Endothelial cell of umbilical vein (primary cell): ENCODE results near the gene UVRAG. TPM values are rescaled to one million over a fixed set of nuclear protein-coding genes. Genes with fewer than 3 reads are reported as not detected.

Experiments used
- BruUV-seq: library from RNA; stranded (reverse); fragments of 400-500 nt; replicated peaks from 2 replicates; lab custom pipeline; 2021; lab: Mats Ljungman, UMichigan
- CTCF ChIA-PET: fragments of 300-600, 350-600 bp; sonication (Branson Sonifier 250); formaldehyde crosslinking; loops from one replicate; lab custom pipeline; 2021; ENCODE audit warnings: antibody characterized with exemption, inconsistent platforms; lab: Charles Lee
- POLR2A ChIA-PET: fragments of 300-600, 350-600 bp; sonication (Branson Sonifier 250); formaldehyde crosslinking; loops from one replicate; lab custom pipeline; 2021; ENCODE audit warnings: antibody characterized with exemption, inconsistent platforms; lab: Charles Lee
- DNase-seq: peaks from one replicate; pipeline ENCODE4 v3.0.0-alpha.2; 2011; ENCODE audit warnings: low read depth, low spot score
- FAIRE-seq: peaks from 2 replicates; lab custom pipeline; 2011; peaks lifted over from hg19 to GRCh38; lab: Jason Lieb, UNC
- H2AFZ ChIP-seq: 2 replicates; pipeline ENCODE4 v1.6.0; 2012; ENCODE audit warnings: low read depth, low read length, control low read depth, inconsistent platforms
- H3K27ac ChIP-seq: 2 replicates; pipeline ENCODE4 v1.5.1; 2011; ENCODE audit warnings: low read depth, mild to moderate bottlenecking, control low read depth, low read length, moderate library complexity; ENCODE audit not compliant: insufficient read depth
- H3K27me3 ChIP-seq, 2 experiments: 2 replicates each; pipeline versions ENCODE4 v1.6.0 to v1.6.1; 2011; ENCODE audit warnings: low read length in 2 of 2, mixed read lengths in 1 of 2; ENCODE audit not compliant: control insufficient read depth in 2 of 2, insufficient read depth in 2 of 2
- H3K36me3 ChIP-seq, 2 experiments: 2 replicates in 1 of 2; 3 replicates in 1 of 2; pipeline ENCODE4 v1.5.1; 2011; ENCODE audit warnings: low read length in 2 of 2, mild to moderate bottlenecking in 1 of 2, moderate library complexity in 1 of 2; ENCODE audit not compliant: control insufficient read depth in 2 of 2, insufficient read depth in 2 of 2; ENCODE audit errors: extremely low read depth in 1 of 2
- H3K4me1 ChIP-seq: 3 replicates; pipeline ENCODE4 v1.5.1; 2011; ENCODE audit warnings: mild to moderate bottlenecking, low read length; ENCODE audit not compliant: control insufficient read depth, insufficient read depth; ENCODE audit errors: extremely low read depth
- H3K4me2 ChIP-seq: 2 replicates; pipeline ENCODE4 v1.6.1; 2011; ENCODE audit warnings: low read length, control low read depth, mixed read lengths; ENCODE audit not compliant: insufficient read depth
- H3K4me3 ChIP-seq, 3 experiments: fragments of 200-600 bp in 1 of 3; sonication (generic), shearing (Covaris generic) in 1 of 3; replicated peaks in 1 of 3; 2 replicates each; pipeline ENCODE4 v1.5.1; 2011 to 2016; ENCODE audit warnings: control low read depth in 3 of 3, low read length in 3 of 3, mild to moderate bottlenecking in 2 of 3, inconsistent platforms in 1 of 3, low read depth in 1 of 3, moderate library complexity in 1 of 3; ENCODE audit not compliant: insufficient read depth in 1 of 3
- H3K79me2 ChIP-seq: 2 replicates; pipeline ENCODE4 v1.6.0; 2012; ENCODE audit warnings: low read length, inconsistent platforms; ENCODE audit not compliant: control insufficient read depth, insufficient read depth
- H3K9ac ChIP-seq: replicated peaks from 2 replicates; pipeline ENCODE3; 2011; ENCODE audit warnings: low read length, control low read depth; ENCODE audit not compliant: insufficient read depth; ENCODE audit errors: extremely low read depth
- H3K9me1 ChIP-seq: replicated peaks from 3 replicates; pipeline ENCODE4 v1.6.0; 2011; ENCODE audit warnings: mild to moderate bottlenecking, low read length; ENCODE audit not compliant: control insufficient read depth, insufficient read depth; ENCODE audit errors: extremely low read depth
- H3K9me3 ChIP-seq: replicated peaks from 2 replicates; pipeline ENCODE4 v1.5.1; 2012; ENCODE audit warnings: low read length, inconsistent platforms; ENCODE audit not compliant: control insufficient read depth, insufficient read depth
- H4K20me1 ChIP-seq: replicated peaks from 2 replicates; pipeline ENCODE3; 2011; ENCODE audit warnings: mild to moderate bottlenecking, low read length; ENCODE audit not compliant: control insufficient read depth, insufficient read depth; ENCODE audit errors: extremely low read depth
- CTCF ChIP-seq, 2 donors: IDR thresholded peaks; 1 replicate in 1 of 2; 2 replicates in 1 of 2; pipeline ENCODE4 v1.5.1; 2011; ENCODE audit warnings: low read length in 2 of 2, mild to moderate bottlenecking in 2 of 2, moderate library complexity in 2 of 2, control low read depth in 1 of 2, inconsistent platforms in 1 of 2, low read depth in 1 of 2; ENCODE audit not compliant: insufficient read depth in 1 of 2; ENCODE audit errors: extremely low read depth in 1 of 2
- EZH2 ChIP-seq: IDR thresholded peaks from 2 replicates; pipeline ENCODE4 v1.6.1; 2012; ENCODE audit warnings: borderline replicate concordance, low read depth, mild to moderate bottlenecking, moderate library complexity, low read length, inconsistent platforms; ENCODE audit not compliant: severe bottlenecking
- FOS ChIP-seq: IDR thresholded peaks from 2 replicates; pipeline ENCODE4 v1.6.1; 2011; ENCODE audit warnings: mild to moderate bottlenecking, low read length, moderate library complexity, borderline replicate concordance; ENCODE audit not compliant: insufficient read depth
- GATA2 ChIP-seq: IDR thresholded peaks from 2 replicates; pipeline ENCODE4 v1.7.0; 2011; ENCODE audit warnings: low read depth, mild to moderate bottlenecking, moderate library complexity, mixed read lengths, low read length; ENCODE audit not compliant: insufficient read length, insufficient read depth
- JUN ChIP-seq: IDR thresholded peaks from 2 replicates; pipeline ENCODE4 v1.6.1; 2011; ENCODE audit warnings: borderline replicate concordance, low read depth; ENCODE audit not compliant: insufficient read length, insufficient read depth
- MAX ChIP-seq: IDR thresholded peaks from 2 replicates; pipeline ENCODE4 v1.6.1; 2011; ENCODE audit not compliant: insufficient read depth, insufficient read length
- MYC ChIP-seq: IDR thresholded peaks from one replicate; pipeline ENCODE4 v1.6.1; 2011; ENCODE audit warnings: mild to moderate bottlenecking, low read depth, low read length
- POLR2A ChIP-seq: IDR thresholded peaks from 2 replicates; pipeline ENCODE4 v1.6.1; 2012; ENCODE audit warnings: low read depth, mild to moderate bottlenecking, control low read depth, low read length
- POLR2AphosphoS5 ChIP-seq: IDR thresholded peaks from 2 replicates; pipeline ENCODE4 v1.6.1; 2012; ENCODE audit warnings: low read depth, mild to moderate bottlenecking, control low read depth, low read length, moderate library complexity; ENCODE audit not compliant: insufficient read depth
- dilution Hi-C: fragments of 300-500 bp; cut with MboI; formaldehyde crosslinking; loops from one replicate; pipeline ENCODE4 v1.15.0; 2019; ENCODE audit warnings: low sequenced_read_pairs; ENCODE audit not compliant: extremely low pct_ligation_motif_present
- intact Hi-C: fragments of 100-400 bp; cut with micrococcal nuclease; formaldehyde crosslinking; loops from one replicate; pipeline ENCODE4 v1.10.0; 2022
- polyA plus RNA-seq, 4 experiments: library from polyadenylated mRNA; depleted of rRNA in 3 of 4; stranded (reverse) in 3 of 4; unstranded in 1 of 4; fragments of >200 nt; gene quantifications; 2 replicates each; pipeline versions ENCODE4 v1.2.1 to v1.2.3, GENCODE V29; 2011 to 2012; ENCODE audit warnings: missing spikeins in 1 of 4
- total RNA-seq: library from RNA; stranded (reverse); gene quantifications from 2 replicates; pipeline ENCODE4 v1.2.3, GENCODE V29; 2021

Gene UVRAG
- total and polyA plus RNA-seq, 2 donors (not counting 3 experiments of a cell fraction or from before 2014, with no cell fraction given) = 21.2 to 65.6 TPM

- no TSS peak for BruUV-seq
- FAIRE-seq = no peak
Observed at GRCh38 chr11:75790986-75791385, 24.0 kb upstream of the UVRAG start.

More at GRCh38 chr11:75790986-75791385, 24.0 kb upstream of the UVRAG start:
- H3K9me1 ChIP-seq = no peaks in the 10 kb centered on the region
- no peaks in the 10 kb centered on the region for H3K79me2 ChIP-seq
- H3K27me3 ChIP-seq = no peaks in the 10 kb centered on the region
- no peak overlapping the region for H2AFZ ChIP-seq
- no peaks in the 10 kb centered on the region for H3K9me3 ChIP-seq
- no peak overlapping the region for H3K9ac ChIP-seq
- H3K4me3 ChIP-seq = no peak overlapping the region
- no peaks in the 10 kb centered on the region for H3K4me1 ChIP-seq
- no peaks in the 10 kb centered on the region for H4K20me1 ChIP-seq
- POLR2A ChIA-PET = no interaction called here
- intact Hi-C loops = no loop called here
- no peaks in the 10 kb centered on the region for H3K36me3 ChIP-seq
- no peak overlapping the region for H3K4me2 ChIP-seq
- no peak overlapping the region for H3K27ac ChIP-seq
- dilution Hi-C loops = no loop called here
- CTCF ChIA-PET = interaction anchor here (1.8 to 3.8 kb wide), 2 partner anchors 12 to 85 kb away, joined by 6 to 13 read pairs; no protein-coding TSS in a partner anchor
- no peak for DNase-seq
- TF ChIP-seq EZH2 (no peak), CTCF (IDR thresholded peaks at IDR 0.05; ENCODE audit: extremely low read depth in 1 of 2, insufficient read depth in 1 of 2, low read depth in 1 of 2, low read length in 2 of 2) (no peak), POLR2A (no peak), JUN (no peak), MYC (no peak), POLR2AphosphoS5 (no peak), MAX (no peak), GATA2 (no peak), FOS (no peak)
